HG03520 (cell line): ENCODE measurements around the gene RANBP17.
"Not testable (repeated sequence)": the region's sequence is repeated elsewhere in the genome, so short reads cannot be mapped to it uniquely, and the experiment has no call there.

Experiments
- ATAC-seq: cut with Tn5 transposase; IDR thresholded peaks from one replicate; pipeline ENCODE4 v1.9.1; 2021; ENCODE audit warnings: mild to moderate bottlenecking, moderate library complexity; ENCODE audit not compliant: unreplicated experiment

Gene RANBP17

GRCh38 chr5:170937914-170938313 lies 76.1 kb downstream of the RANBP17 start:
- ATAC-seq, result no peak

- no peak for ATAC-seq
Measured at GRCh38 chr5:170939178-170939577, 77.4 kb downstream of the RANBP17 start.

GRCh38 chr5:170941788-170942187 lies 80.0 kb downstream of the RANBP17 start:
- no peak for ATAC-seq

GRCh38 chr5:170945275-170945674 lies 83.5 kb downstream of the RANBP17 start:
- no peak for ATAC-seq

- no peak for ATAC-seq
Measured at GRCh38 chr5:170960567-170960966, 98.7 kb downstream of the RANBP17 start.

GRCh38 chr5:170963521-170963920 lies 101.7 kb downstream of the RANBP17 start:
- ATAC-seq, result no peak

GRCh38 chr5:170974461-170974860 lies 112.6 kb downstream of the RANBP17 start:
- no peak for ATAC-seq

GRCh38 chr5:170980261-170980660 lies 118.4 kb downstream of the RANBP17 start:
- not testable (repeated sequence) for ATAC-seq

GRCh38 chr5:170985486-170985885 lies 123.7 kb downstream of the RANBP17 start:
- no peak for ATAC-seq

GRCh38 chr5:170986598-170986997 lies 124.8 kb downstream of the RANBP17 start:
- no peak for ATAC-seq

- ATAC-seq, result no peak
Measured at GRCh38 chr5:170993476-170993875, 131.7 kb downstream of the RANBP17 start.

- ATAC-seq, result no peak
Measured at GRCh38 chr5:171010086-171010485, 148.3 kb downstream of the RANBP17 start.

- ATAC-seq, result no peak
Measured at GRCh38 chr5:171010816-171011215, 149.0 kb downstream of the RANBP17 start.

- no peak for ATAC-seq
Measured at GRCh38 chr5:171023508-171023907, 161.7 kb downstream of the RANBP17 start.

- ATAC-seq, result no peak
Measured at GRCh38 chr5:171024084-171024483, 162.3 kb downstream of the RANBP17 start.

- ATAC-seq, result no peak
Measured at GRCh38 chr5:171029401-171029800, 167.6 kb downstream of the RANBP17 start.

- ATAC-seq, result no peak
Measured at GRCh38 chr5:171031977-171032376, 170.2 kb downstream of the RANBP17 start.

GRCh38 chr5:171032435-171032973 lies 170.7 kb downstream of the RANBP17 start:
- ATAC-seq, result no peak

- ATAC-seq, result not testable (repeated sequence)
Measured at GRCh38 chr5:171041893-171042292, 180.1 kb downstream of the RANBP17 start.

- no peak for ATAC-seq
Measured at GRCh38 chr5:171050916-171051315, 189.1 kb downstream of the RANBP17 start.

GRCh38 chr5:171055875-171056454 lies 194.1 kb downstream of the RANBP17 start:
- no peak for ATAC-seq

GRCh38 chr5:171067540-171068130 lies 205.8 kb downstream of the RANBP17 start:
- no peak for ATAC-seq

GRCh38 chr5:171074747-171075146 lies 212.9 kb downstream of the RANBP17 start:
- no peak for ATAC-seq
